GM18870 (cell line): ENCODE results near the gene ARHGEF28.

Source experiments
- ATAC-seq: cut with Tn5 transposase; IDR thresholded peaks from one replicate; pipeline ENCODE4 v1.9.1; 2021; ENCODE audit warnings: moderate library complexity; ENCODE audit not compliant: unreplicated experiment

The ARHGEF28 gene

GRCh38 chr5:73691302-73692080 is 65.5 kb downstream of the ARHGEF28 start:
- no peak for ATAC-seq

GRCh38 chr5:73692166-73692640 is 66.2 kb downstream of the ARHGEF28 start:
- no peak for ATAC-seq

DNA sequence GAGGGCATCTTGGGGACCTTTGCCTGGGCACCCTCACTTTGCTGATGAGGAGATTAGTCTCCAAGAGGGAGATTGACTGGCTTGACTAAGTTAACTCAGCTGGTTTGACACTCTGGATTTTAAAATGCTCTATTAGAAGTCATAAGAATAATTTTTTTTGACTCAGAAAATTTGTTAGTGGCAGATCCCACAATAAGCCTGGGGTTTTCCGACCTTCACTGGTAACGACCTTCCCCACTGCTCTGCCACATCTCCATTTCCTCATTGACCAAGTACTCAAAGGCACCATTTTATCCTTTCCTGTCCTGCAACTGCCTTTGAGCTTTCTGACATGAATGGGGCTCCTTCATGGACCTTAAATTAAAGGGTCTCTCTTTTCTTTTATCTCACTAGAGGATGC is 67.0 kb downstream of the ARHGEF28 start:
- ATAC-seq = no peak

GRCh38 chr5:73693573-73694061 is 67.6 kb downstream of the ARHGEF28 start:
- no peak for ATAC-seq

DNA sequence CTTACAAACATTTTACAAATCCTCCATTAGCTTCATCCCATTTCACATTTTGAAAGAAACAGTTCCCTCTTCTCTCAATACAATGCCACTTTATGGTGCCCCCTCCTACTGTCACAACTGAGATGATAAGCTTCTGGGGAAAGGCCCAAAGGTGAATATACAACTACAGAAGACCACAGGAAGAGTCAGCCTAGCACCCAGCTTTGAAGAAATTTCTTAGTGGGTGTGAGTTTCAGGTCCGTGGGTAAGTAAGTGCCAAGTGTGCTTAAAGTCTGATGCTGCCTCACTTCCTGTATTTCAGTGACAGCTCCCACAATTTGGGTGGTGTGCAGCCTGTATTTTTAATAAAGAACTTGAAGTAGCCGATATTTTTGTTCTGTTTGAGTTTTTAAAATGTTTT is 68.1 kb downstream of the ARHGEF28 start:
- peak; percentile 71 for ATAC-seq

DNA sequence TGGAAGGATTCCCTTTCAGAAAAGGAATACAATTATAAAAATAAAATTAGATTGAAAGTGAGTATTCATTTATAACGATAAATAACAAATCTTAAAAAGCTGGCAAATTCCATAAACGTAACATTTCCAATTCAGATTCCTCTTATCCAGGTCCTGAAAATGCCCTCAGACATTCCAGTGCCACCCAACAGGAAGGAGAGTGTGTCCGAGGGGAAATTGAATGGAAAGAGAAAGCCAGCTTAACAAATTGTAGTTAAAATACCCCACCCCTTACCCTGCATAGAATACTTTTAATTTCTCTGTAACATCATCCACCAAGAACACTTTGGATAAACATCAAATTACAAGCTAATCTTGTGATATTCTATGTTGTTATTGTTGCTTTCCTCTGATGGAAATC is 72.0 kb downstream of the ARHGEF28 start:
- no peak for ATAC-seq

DNA sequence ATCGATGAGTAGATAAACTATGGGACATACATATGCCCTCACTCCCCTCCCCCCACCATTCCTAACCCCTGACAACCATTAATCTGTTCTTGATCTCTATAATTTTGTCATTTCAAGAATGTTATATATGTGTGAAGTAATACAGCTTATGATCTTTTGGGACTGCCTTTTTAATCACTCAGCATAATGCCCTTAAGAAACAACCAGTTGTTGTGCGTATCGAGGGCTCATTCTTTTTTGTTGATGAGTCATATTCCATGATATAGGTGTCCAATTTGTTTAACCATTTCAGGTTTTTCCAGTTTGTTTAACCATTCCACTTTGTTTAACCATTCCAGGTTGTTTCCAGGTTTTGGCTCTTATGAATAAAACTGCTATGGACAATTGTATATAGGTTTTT is 75.6 kb downstream of the ARHGEF28 start:
- ATAC-seq = no peak

- no peak for ATAC-seq
Observed at GRCh38 chr5:73702534-73702933, 76.5 kb downstream of the ARHGEF28 start.

- ATAC-seq = no peak
Observed at GRCh38 chr5:73702951-73703350, 77.0 kb downstream of the ARHGEF28 start.

GRCh38 chr5:73705364-73705763 is 79.4 kb downstream of the ARHGEF28 start:
- no peak for ATAC-seq

- ATAC-seq = no peak
Observed at GRCh38 chr5:73706963-73707362, 81.0 kb downstream of the ARHGEF28 start.

GRCh38 chr5:73709536-73710129 is 83.6 kb downstream of the ARHGEF28 start:
- ATAC-seq = no peak

DNA sequence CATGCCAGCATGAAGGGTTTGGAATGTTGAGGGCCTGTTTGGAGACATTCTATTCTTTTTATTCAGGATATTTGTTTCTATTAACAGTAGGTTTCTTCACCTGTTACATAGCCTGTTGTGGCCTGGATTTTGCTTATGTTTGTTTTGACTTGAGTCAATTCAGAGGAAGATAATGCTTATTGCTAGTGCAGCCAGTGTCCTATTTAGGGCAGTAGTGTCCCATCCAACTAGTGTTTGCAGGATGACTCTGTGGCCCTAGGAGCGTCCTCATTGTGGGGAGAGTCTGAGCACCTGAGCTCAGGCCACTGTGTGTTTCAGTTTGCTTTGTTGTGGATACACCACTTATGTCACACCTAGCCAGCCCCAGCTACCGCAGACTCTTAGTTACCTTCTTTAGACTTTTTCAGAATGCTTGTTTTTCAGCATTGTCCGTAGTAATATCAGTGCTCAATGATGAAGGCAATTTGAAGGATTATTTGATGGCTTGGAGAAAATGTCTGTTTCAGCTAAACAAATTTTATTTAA is 90.3 kb downstream of the ARHGEF28 start:
- ATAC-seq = no peak

GRCh38 chr5:73718762-73719161 is 92.8 kb downstream of the ARHGEF28 start:
- ATAC-seq = no peak

DNA sequence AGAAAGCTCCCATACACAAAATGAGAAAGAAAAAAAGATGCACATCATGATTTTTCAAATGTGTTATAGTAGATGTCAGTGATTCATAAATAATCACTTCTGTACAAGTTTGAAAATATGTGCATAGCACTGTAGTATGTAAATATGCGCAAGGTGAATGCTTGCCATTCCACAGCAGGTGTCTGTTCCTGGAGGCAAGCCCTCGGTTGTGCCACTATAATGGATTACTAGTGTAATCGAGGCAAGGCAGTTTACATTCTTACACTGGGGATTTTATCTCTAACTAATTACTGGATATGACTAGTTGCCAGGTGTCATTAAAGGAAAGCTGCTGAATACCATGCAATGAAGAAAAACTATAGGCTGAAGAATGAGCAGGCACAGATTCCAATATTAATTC is 93.6 kb downstream of the ARHGEF28 start:
- ATAC-seq = no peak

GRCh38 chr5:73722231-73722630 is 96.2 kb downstream of the ARHGEF28 start:
- ATAC-seq = no peak

- ATAC-seq = no peak
Observed at GRCh38 chr5:73726071-73726470, 100.1 kb downstream of the ARHGEF28 start.

DNA sequence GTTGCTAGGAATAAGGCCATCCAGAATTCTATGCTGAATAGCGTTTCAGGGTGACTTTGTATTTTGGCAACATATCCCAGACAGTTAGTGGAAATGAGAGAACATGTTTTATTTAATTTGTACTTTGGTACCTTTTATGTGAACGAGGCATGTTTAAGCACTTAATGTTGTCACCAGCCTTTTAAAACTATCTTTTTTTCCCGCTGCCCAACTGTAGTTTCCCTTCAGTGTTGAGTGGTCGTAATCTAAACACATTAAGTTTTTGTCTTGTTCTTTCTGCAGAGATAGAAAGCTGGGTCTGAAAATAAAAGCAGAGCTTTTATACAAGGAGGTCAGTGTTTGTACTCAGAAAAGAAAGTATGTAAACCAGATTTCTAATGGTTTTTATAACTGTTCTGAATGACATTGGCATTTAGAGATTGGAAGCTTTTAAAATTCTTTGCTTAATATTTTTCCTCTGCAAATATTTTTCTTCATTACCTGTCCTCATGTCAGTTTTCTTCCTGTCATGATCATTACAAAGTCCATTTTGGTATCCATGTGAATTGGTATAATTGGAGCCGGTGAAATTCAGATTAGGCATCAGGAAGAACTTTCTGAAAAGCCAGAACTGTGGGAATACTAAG is 100.7 kb downstream of the ARHGEF28 start:
- no peak for ATAC-seq

- ATAC-seq = no peak
Observed at GRCh38 chr5:73727470-73727869, 101.5 kb downstream of the ARHGEF28 start.

DNA sequence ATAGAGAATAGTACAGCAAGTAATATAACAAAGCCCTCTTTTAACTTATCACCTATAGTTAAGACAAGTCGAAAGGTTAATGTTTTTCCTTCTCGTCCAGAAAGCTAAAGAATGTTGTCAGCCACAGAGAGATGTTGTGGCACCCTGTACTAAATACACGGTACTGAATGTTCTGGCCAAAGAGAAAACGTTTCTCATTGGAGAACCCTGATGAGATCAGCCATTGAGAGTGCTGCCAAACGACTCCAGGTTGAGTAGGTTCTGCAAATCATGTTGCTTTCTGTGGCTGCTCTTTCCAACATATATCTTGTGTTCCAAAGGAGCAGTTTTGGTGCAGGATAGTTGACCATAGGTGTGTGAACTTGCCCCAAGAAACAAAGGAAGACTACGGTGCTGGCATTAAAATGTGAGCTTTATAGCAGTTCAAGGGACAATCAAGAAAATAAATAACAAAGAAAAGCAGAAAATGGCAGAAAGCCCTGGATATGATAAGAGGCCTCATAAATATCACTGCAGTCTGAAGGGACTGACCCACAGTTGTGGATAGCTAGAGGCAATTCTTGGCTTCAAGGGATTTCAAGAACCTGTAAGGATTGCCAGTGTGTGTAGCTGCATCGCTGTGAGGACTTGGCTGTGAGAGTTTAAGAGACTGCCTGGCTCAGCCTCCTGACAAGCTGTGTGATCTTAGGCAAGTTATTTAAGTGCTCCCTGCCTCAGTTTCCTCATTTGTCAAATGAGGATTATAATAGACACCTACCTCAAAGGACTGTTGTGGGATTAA is 102.7 kb downstream of the ARHGEF28 start:
- ATAC-seq = no peak

DNA sequence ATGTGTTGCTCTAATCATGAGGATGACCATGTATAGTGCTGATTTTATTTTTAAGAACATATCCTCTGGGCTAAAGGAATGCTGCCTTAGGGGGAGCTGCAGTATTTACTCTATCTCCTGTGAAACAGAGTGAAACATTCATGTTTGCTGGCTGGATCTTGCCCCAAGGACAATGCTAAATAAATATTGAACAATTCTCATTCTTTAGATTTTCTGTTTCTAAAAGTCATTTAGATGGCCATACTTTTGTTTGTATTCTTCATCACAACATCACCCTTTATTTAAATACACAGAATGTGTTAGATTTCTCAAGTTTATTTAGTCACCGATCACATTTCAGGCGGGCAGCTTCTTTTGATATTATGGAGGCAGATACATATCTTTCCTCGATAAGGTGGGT is 103.3 kb downstream of the ARHGEF28 start:
- no peak for ATAC-seq
